NB4 (cell line): Measurements from ENCODE around the gene SYDE2.

Source experiments
- DNase-seq: peaks from one replicate; pipeline ENCODE4 v3.0.0; 2010; ENCODE audit warnings: low read depth
- H3K4me3 ChIP-seq: one replicate; pipeline ENCODE4 v1.5.1; 2011; ENCODE audit warnings: mild to moderate bottlenecking, low read depth, low read length, moderate library complexity
- CTCF ChIP-seq: IDR thresholded peaks from one replicate; pipeline ENCODE4 v1.5.1; 2012; ENCODE audit warnings: low read depth, low read length
- MAX ChIP-seq: IDR thresholded peaks from 2 replicates; pipeline ENCODE4 v1.6.1; 2011; ENCODE audit warnings: low read depth, low read length
- MYC ChIP-seq: IDR thresholded peaks from 2 replicates; pipeline ENCODE4 v1.6.1; 2011; ENCODE audit warnings: low read depth, low read length
- POLR2A ChIP-seq: IDR thresholded peaks from 2 replicates; pipeline ENCODE4 v1.6.1; 2011; ENCODE audit warnings: mild to moderate bottlenecking; ENCODE audit not compliant: insufficient read length; ENCODE audit errors: extremely low read depth

SYDE2 gene

GRCh38 chr1:85202864-85203255, 2.0 kb upstream of the SYDE2 start:
- DNase-seq: no peak
- no peak for TF ChIP-seq MAX
- TF ChIP-seq POLR2A: no peak
- TF ChIP-seq MYC: no peak
- no peak for TF ChIP-seq CTCF
- no peak overlapping the region for H3K4me3 ChIP-seq

- peak overlapping the region; percentile 54 for H3K4me3 ChIP-seq
- no peak for DNase-seq
- no peak for TF ChIP-seq POLR2A
- no peak for TF ChIP-seq MAX
- no peak for TF ChIP-seq MYC
Measured at GRCh38 chr1:85202092-85202863, 1.5 kb upstream of the SYDE2 start.

GRCh38 chr1:85201340-85202091, 700 bp upstream of the SYDE2 start:
- DNase-seq: peak; percentile 72

GRCh38 chr1:85199667-85200462, 951 bp downstream of the SYDE2 start:
- H3K4me3 ChIP-seq: peak overlapping the region; percentile 65
- TF ChIP-seq POLR2A (no peak), CTCF (no peak), MYC (no peak), MAX (no peak)
- DNase-seq: no peak

More at GRCh38 chr1:85201340-85202091, 700 bp upstream of the SYDE2 start:
- TF ChIP-seq MYC: no peak; the same call in 1 of the 2 replicates
- TF ChIP-seq MAX: no peak; the same call in 1 of the 2 replicates
- TF ChIP-seq CTCF: no peak
- TF ChIP-seq POLR2A: peak; percentile 32
- H3K4me3 ChIP-seq: peak overlapping the region; percentile 65

GRCh38 chr1:85198864-85199263, 2.0 kb downstream of the SYDE2 start:
- no peak for DNase-seq
- TF ChIP-seq MYC (no peak), CTCF (no peak), POLR2A (no peak), MAX (no peak)
- peak overlapping the region; percentile 12 for H3K4me3 ChIP-seq
